ENCODE data around the gene AIRE.
"Not testable (repeated sequence)": the region's sequence is repeated elsewhere in the genome, so short reads cannot be mapped to it uniquely, and the experiment has no call there.

DNA sequence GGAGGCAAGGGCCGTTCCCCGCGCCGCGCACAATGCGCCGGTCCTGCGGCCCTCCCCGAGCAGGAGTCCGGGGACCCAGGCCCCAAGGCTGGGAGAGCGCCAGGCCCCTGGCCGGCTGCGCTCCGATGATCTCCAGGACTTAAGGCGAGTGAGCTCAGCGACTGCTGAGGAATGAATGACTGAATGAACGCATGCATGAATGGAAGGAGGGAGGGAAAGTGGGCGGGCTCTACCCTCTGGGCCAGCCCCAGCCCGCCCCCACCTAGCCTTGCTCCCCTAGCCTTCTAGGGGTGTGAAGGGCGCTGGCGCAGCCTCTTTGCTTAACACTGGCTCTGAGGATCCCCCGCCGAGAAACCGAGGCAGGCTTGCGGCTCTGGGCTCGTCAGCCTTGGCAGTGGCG, 44.4 kb upstream of the AIRE start:
- TF ChIP-seq, protein P1, sequence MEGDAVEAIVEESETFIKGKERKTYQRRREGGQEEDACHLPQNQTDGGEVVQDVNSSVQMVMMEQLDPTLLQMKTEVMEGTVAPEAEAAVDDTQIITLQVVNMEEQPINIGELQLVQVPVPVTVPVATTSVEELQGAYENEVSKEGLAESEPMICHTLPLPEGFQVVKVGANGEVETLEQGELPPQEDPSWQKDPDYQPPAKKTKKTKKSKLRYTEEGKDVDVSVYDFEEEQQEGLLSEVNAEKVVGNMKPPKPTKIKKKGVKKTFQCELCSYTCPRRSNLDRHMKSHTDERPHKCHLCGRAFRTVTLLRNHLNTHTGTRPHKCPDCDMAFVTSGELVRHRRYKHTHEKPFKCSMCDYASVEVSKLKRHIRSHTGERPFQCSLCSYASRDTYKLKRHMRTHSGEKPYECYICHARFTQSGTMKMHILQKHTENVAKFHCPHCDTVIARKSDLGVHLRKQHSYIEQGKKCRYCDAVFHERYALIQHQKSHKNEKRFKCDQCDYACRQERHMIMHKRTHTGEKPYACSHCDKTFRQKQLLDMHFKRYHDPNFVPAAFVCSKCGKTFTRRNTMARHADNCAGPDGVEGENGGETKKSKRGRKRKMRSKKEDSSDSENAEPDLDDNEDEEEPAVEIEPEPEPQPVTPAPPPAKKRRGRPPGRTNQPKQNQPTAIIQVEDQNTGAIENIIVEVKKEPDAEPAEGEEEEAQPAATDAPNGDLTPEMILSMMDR (IDR thresholded peaks at IDR 0.05), result not testable (repeated sequence)
- not testable (repeated sequence) for TF ChIP-seq POLR2A (IDR thresholded peaks at IDR 0.05); POLR2AphosphoS5 (IDR thresholded peaks at IDR 0.05; ENCODE audit: insufficient read depth in 1 of 2, low read depth in 1 of 2)
